ENCODE measurements around the gene FBXO31. TPM values are rescaled to one million over a fixed set of nuclear protein-coding genes. Genes with fewer than 3 reads are reported as not detected.

FBXO31 gene
- total and polyA plus RNA-seq, 2 of the 13 experiments (the other 11 are each of a cell fraction or from before 2014, with no cell fraction given) = 92.4 to 101 TPM

DNA sequence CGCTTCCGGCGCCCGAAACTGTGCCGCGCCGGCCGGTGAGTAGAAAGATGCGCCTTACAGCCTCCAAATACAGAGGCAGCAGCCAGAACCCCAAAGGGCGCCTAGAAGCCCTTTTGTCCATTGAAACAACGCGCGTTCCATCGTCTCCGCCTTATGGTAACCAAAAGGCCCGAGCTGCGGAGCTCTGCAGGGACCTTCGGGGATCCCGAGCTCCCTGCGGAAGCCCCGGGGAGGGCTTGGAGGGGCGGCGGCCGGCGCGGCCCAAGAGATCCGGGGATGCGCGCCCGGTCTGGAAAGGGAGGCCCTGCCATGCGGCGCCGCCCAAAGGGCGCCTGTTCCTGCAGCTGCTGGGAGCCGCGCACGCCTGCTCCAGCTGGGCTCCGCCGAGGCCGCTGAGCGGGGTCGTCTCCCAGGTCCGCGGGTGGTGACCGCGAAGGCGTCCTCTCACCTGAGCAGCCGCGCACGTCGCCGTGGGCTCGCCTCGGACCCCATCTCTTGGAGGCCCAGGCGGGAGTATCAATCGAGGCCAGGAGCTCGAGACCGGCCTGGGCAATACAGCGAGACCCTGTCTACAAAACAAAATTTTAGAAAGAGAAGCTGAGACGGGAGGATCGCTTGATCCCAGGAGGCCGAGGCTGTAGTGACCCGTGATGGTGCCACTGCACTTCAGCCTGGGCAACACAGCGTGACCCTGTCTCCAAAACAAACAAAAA is 742 bp upstream of the FBXO31 start (continued):
- TF ChIP-seq ETV6 (CRISPR knock-in tag; conservative IDR thresholded peaks at IDR 0.05) (peak; percentile 31), ZNF468 (CRISPR knock-in tag; IDR thresholded peaks at IDR 0.05) (no peak), ZNF556 (CRISPR knock-in tag; IDR thresholded peaks at IDR 0.05; ENCODE audit: borderline replicate concordance) (peak; percentile 62; the same call in 1 of the 2 replicates), BHLHE40 (IDR thresholded peaks at IDR 0.05; ENCODE audit: low read length) (peak; percentile 39; the same call in 1 of the 2 replicates), IRX3 (CRISPR knock-in tag; IDR thresholded peaks at IDR 0.05; ENCODE audit: borderline replicate concordance, low read depth) (no peak; the same call in 1 of the 2 replicates), RELA (CRISPR knock-in tag; IDR thresholded peaks at IDR 0.05) (no peak), NFKBIZ (CRISPR knock-in tag; IDR thresholded peaks at IDR 0.05) (no peak), ATAD3A (CRISPR knock-in tag; IDR thresholded peaks at IDR 0.05) (no peak), ZNF879 (CRISPR knock-in tag; IDR thresholded peaks at IDR 0.05) (peak; percentile 82; the same call in 1 of the 2 replicates), MIER2 (CRISPR knock-in tag; IDR thresholded peaks at IDR 0.05) (no peak; the same call in 1 of the 2 replicates), KLF9 (CRISPR knock-in tag; IDR thresholded peaks at IDR 0.05; ENCODE audit: low read depth) (peak; percentile 55; the same call in 1 of the 2 replicates), FOXM1 (CRISPR knock-in tag; IDR thresholded peaks at IDR 0.05) (no peak), ZNF777 (CRISPR knock-in tag; IDR thresholded peaks at IDR 0.05) (peak; percentile 83; the same call in 1 of the 2 replicates), HMG20B (CRISPR knock-in tag; conservative IDR thresholded peaks at IDR 0.05) (no peak)
- TF ChIP-seq, protein P1, sequence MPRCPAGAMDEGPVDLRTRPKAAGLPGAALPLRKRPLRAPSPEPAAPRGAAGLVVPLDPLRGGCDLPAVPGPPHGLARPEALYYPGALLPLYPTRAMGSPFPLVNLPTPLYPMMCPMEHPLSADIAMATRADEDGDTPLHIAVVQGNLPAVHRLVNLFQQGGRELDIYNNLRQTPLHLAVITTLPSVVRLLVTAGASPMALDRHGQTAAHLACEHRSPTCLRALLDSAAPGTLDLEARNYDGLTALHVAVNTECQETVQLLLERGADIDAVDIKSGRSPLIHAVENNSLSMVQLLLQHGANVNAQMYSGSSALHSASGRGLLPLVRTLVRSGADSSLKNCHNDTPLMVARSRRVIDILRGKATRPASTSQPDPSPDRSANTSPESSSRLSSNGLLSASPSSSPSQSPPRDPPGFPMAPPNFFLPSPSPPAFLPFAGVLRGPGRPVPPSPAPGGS (CRISPR knock-in tag; IDR thresholded peaks at IDR 0.05) = peak; percentile 36; the same call in 1 of the 2 replicates
- TF ChIP-seq, protein P2, sequence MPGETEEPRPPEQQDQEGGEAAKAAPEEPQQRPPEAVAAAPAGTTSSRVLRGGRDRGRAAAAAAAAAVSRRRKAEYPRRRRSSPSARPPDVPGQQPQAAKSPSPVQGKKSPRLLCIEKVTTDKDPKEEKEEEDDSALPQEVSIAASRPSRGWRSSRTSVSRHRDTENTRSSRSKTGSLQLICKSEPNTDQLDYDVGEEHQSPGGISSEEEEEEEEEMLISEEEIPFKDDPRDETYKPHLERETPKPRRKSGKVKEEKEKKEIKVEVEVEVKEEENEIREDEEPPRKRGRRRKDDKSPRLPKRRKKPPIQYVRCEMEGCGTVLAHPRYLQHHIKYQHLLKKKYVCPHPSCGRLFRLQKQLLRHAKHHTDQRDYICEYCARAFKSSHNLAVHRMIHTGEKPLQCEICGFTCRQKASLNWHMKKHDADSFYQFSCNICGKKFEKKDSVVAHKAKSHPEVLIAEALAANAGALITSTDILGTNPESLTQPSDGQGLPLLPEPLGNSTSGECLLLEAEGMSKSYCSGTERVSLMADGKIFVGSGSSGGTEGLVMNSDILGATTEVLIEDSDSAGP (CRISPR knock-in tag; IDR thresholded peaks at IDR 0.05; ENCODE audit: borderline replicate concordance) = peak; percentile 85; the same call in 1 of the 2 replicates
- TF ChIP-seq, protein P3, sequence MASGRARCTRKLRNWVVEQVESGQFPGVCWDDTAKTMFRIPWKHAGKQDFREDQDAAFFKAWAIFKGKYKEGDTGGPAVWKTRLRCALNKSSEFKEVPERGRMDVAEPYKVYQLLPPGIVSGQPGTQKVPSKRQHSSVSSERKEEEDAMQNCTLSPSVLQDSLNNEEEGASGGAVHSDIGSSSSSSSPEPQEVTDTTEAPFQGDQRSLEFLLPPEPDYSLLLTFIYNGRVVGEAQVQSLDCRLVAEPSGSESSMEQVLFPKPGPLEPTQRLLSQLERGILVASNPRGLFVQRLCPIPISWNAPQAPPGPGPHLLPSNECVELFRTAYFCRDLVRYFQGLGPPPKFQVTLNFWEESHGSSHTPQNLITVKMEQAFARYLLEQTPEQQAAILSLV (CRISPR knock-in tag; IDR thresholded peaks at IDR 0.05; ENCODE audit: borderline replicate concordance) = no peak
- TF ChIP-seq, protein P4, sequence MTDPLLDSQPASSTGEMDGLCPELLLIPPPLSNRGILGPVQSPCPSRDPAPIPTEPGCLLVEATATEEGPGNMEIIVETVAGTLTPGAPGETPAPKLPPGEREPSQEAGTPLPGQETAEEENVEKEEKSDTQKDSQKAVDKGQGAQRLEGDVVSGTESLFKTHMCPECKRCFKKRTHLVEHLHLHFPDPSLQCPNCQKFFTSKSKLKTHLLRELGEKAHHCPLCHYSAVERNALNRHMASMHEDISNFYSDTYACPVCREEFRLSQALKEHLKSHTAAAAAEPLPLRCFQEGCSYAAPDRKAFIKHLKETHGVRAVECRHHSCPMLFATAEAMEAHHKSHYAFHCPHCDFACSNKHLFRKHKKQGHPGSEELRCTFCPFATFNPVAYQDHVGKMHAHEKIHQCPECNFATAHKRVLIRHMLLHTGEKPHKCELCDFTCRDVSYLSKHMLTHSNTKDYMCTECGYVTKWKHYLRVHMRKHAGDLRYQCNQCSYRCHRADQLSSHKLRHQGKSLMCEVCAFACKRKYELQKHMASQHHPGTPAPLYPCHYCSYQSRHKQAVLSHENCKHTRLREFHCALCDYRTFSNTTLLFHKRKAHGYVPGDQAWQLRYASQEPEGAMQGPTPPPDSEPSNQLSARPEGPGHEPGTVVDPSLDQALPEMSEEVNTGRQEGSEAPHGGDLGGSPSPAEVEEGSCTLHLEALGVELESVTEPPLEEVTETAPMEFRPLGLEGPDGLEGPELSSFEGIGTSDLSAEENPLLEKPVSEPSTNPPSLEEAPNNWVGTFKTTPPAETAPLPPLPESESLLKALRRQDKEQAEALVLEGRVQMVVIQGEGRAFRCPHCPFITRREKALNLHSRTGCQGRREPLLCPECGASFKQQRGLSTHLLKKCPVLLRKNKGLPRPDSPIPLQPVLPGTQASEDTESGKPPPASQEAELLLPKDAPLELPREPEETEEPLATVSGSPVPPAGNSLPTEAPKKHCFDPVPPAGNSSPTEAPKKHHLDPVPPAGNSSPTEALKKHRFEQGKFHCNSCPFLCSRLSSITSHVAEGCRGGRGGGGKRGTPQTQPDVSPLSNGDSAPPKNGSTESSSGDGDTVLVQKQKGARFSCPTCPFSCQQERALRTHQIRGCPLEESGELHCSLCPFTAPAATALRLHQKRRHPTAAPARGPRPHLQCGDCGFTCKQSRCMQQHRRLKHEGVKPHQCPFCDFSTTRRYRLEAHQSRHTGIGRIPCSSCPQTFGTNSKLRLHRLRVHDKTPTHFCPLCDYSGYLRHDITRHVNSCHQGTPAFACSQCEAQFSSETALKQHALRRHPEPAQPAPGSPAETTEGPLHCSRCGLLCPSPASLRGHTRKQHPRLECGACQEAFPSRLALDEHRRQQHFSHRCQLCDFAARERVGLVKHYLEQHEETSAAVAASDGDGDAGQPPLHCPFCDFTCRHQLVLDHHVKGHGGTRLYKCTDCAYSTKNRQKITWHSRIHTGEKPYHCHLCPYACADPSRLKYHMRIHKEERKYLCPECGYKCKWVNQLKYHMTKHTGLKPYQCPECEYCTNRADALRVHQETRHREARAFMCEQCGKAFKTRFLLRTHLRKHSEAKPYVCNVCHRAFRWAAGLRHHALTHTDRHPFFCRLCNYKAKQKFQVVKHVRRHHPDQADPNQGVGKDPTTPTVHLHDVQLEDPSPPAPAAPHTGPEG (CRISPR knock-in tag; IDR thresholded peaks at IDR 0.05) = no peak
- TF ChIP-seq, protein P5, sequence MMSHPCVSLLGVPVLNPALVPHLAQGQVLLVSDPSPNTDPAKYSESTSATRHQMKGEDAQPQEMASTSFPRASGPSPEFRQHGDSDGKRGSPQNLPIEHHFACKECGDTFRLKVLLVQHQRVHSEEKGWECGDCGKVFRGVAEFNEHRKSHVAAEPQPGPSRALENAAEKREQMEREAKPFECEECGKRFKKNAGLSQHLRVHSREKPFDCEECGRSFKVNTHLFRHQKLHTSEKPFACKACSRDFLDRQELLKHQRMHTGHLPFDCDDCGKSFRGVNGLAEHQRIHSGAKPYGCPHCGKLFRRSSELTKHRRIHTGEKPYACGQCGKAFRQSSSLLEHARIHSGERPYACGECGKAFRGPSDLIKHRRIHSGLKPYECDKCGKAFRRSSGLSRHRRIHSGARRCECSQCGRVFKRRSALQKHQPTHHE (CRISPR knock-in tag; IDR thresholded peaks at IDR 0.05; ENCODE audit: borderline replicate concordance) = no peak

Measured in HepG2 (cell line).